Heart left ventricle (tissue), 16 donors: ENCODE measurements around the gene DNM2. TPM values are rescaled to one million over a fixed set of nuclear protein-coding genes. Genes with fewer than 3 reads are reported as not detected.

Experiments
- ATAC-seq, 4 donors: fragments of 200-7000 bp; cut with Tn5 transposase; one replicate each; pipeline ENCODE4 v1.9.1; 2020 to 2022; ENCODE audit warnings: moderate library complexity in 4 of 4, mild to moderate bottlenecking in 3 of 4, moderate number of reproducible peaks in 1 of 4
- DNase-seq, 5 donors: peaks; one replicate each; pipeline ENCODE4 v3.0.0-alpha.2; 2020
- H3K27ac ChIP-seq, 12 donors: fragments of 200-600 bp; sonication (generic) in 4 of 12; one replicate each; pipeline versions ENCODE4 v1.5.0 to v1.8.0; 2016 to 2022; ENCODE audit warnings: mild to moderate bottlenecking in 2 of 12
- H3K27me3 ChIP-seq, 9 donors: fragments of 200-600 bp; sonication (generic) in 2 of 9; one replicate each; pipeline versions ENCODE4 v1.5.1 to v1.8.0; 2016 to 2022; ENCODE audit warnings: mild to moderate bottlenecking in 3 of 9
- H3K36me3 ChIP-seq, 9 donors: fragments of 200-600 bp; sonication (generic) in 2 of 9; one replicate each; pipeline versions ENCODE4 v1.5.0 to v1.8.0; 2018 to 2022; ENCODE audit warnings: mild to moderate bottlenecking in 2 of 9
- H3K4me1 ChIP-seq, 12 donors: fragments of 200-600 bp; sonication (generic) in 4 of 12; one replicate each; pipeline versions ENCODE4 v1.5.0 to v1.8.0; 2016 to 2022; ENCODE audit warnings: mild to moderate bottlenecking in 3 of 12
- H3K4me3 ChIP-seq, 12 donors: fragments of 200-600 bp; sonication (generic) in 4 of 12; one replicate each; pipeline versions ENCODE4 v1.5.0 to v1.8.0; 2017 to 2022; ENCODE audit warnings: mild to moderate bottlenecking in 9 of 12, moderate library complexity in 4 of 12
- H3K9me3 ChIP-seq, 12 donors: fragments of 200-600 bp; sonication (generic) in 4 of 12; one replicate each; pipeline versions ENCODE4 v1.5.0 to v1.8.0; 2016 to 2022; ENCODE audit warnings: mild to moderate bottlenecking in 1 of 12
- POLR2A ChIP-seq, 2 donors: fragments of 450-650 bp; IDR thresholded peaks; one replicate each; pipeline ENCODE4 v1.6.1; 2017; ENCODE audit warnings: antibody characterized with exemption in 2 of 2, mild to moderate bottlenecking in 2 of 2, moderate library complexity in 2 of 2
- WGBS, 4 donors: extraction: QIAGEN DNeasy Blood & Tissue Kit in 2 of 4; methylation state at CpG; one replicate each; pipeline versions ENCODE4 v1.1.5 to v1.1.7; 2013 to 2018; 5-methylcytosine and 5-hydroxymethylcytosine counted together
- intact Hi-C, 10 donors: fragments of 100-400 bp; cut with DNase I; formaldehyde crosslinking; loops; one replicate each; pipeline versions ENCODE4 v1.11.1 to v1.14.2; 2022
- polyA plus RNA-seq, 2 donors: library from polyadenylated mRNA; stranded (reverse); fragments of 200-250 nt; gene quantifications; one replicate each; pipeline ENCODE4 v1.2.3, GENCODE V29; 2013
- total RNA-seq, 9 donors: library from RNA; depleted of rRNA in 2 of 9; stranded (reverse); fragments of >200 nt in 2 of 9; fragmentation: NEBNext Ultra II Directional in 3 of 9; extraction: Animal tissue kit (Norgen Biotek cat#: 25700) in 3 of 9; gene quantifications; one replicate each; pipeline versions ENCODE4 v1.1.0 to v1.2.4, GENCODE V29; 2016 to 2023
- TF ChIP-seq, protein P1 (sequence below), 12 donors: fragments of 200-600 bp; sonication (generic) in 4 of 12; IDR thresholded peaks; one replicate each; pipeline versions ENCODE4 v1.5.0 to v1.8.0; 2018 to 2022; ENCODE audit warnings: antibody characterized with exemption in 12 of 12, mild to moderate bottlenecking in 5 of 12
- donor health status: ischemic (EF 13 %, LVEDD 7.1; RV severe dilation, severe dysfunction).
- donor health status: healthy with polysubstance abuse.
- donor health status: DM: no; HTN: yes; CAD: no.
- donor health status: DM: no; HTN: no; CAD: no.
- donor health status: ischemic (EF 25% LVEDD 6.9; RV normal size, moderate dysfunction).
- donor health status: ischemic (EF 25% LVEDD 5.7; RV mildly dilated, moderate dysfunction).
- donor health status: healthy.
- donor health status: DM: yes; HTN: yes; CAD: no.
- donor health status: ischemic (EF 35%, LVEDD 5.7; RV mildly dilated, moderate dysfunction).
- donor health status: nonischemic (EF 11% LVEDD 7.7; RV severe dilation, severe dysfunction).
- donor health status: DM: yes; HTN: yes; CAD: no.
- donor health status: PGD.
- donor health status: ischemic (EF 29% LVEDD 5.4; RV normal size, mild dysfunction).
- donor health status: nonischemic (EF 23%, LVEDD 6.1; RV moderate dilation, normal function).

DNM2 gene
- total and polyA plus RNA-seq, 11 donors = 98.9 to 204 (median 131) TPM

DNA sequence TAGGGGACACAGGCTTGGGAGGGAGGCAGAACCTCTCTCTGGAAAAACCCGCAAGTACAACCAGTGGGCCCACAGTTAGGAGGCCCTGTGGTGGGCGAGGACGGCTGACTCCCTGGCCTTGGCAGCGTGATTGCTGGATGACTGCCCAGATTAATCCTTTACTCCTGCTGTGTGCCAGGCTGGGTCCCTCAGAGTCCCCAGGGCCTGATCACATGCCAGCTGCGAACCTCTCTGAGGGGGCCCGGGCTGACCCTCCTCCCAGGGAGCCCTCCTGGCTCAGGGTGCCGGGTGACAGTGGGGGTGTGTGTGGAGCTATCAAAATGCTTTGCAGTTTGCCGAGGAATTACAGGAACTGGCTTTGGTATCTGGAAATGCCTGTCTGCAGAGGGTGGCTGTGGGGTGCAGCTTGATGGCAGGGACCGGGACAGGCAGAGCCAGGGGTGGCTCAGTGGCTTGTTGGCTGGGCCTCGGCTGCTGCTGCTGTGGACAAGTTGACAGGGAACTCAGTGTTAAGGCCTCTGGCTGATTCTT, 48.9 kb downstream of the DNM2 start:
- ATAC-seq (peak; percentile 33 to 41 (median 38)), DNase-seq (peak in 4 of 5 donors; percentile 53 to 64 (median 62))
- no peak for TF ChIP-seq POLR2A (IDR thresholded peaks at IDR 0.05)
- TF ChIP-seq, protein P1, sequence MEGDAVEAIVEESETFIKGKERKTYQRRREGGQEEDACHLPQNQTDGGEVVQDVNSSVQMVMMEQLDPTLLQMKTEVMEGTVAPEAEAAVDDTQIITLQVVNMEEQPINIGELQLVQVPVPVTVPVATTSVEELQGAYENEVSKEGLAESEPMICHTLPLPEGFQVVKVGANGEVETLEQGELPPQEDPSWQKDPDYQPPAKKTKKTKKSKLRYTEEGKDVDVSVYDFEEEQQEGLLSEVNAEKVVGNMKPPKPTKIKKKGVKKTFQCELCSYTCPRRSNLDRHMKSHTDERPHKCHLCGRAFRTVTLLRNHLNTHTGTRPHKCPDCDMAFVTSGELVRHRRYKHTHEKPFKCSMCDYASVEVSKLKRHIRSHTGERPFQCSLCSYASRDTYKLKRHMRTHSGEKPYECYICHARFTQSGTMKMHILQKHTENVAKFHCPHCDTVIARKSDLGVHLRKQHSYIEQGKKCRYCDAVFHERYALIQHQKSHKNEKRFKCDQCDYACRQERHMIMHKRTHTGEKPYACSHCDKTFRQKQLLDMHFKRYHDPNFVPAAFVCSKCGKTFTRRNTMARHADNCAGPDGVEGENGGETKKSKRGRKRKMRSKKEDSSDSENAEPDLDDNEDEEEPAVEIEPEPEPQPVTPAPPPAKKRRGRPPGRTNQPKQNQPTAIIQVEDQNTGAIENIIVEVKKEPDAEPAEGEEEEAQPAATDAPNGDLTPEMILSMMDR (IDR thresholded peaks at IDR 0.05) = no peak
- 20 to 36% (median 29%) methylated on average over 6 to 10 of the region's 10 CpGs for WGBS, 4 donors
- intact Hi-C loops = loop anchor here in 5 of 10 donors (5.0 kb wide), 2 partner anchors 49 to 96 kb away; partner anchors contain the start of gene DNM2 (in 3 of the 5)
- peaks cover 23 to 90% (median 84%) of the 10 kb centered on the region in 12 donors for H3K4me1 ChIP-seq
- peaks cover 0 to 38% (median 1%) of the 10 kb centered on the region in 9 donors for H3K36me3 ChIP-seq
- H3K4me3 ChIP-seq = no peak overlapping the region
- no peaks in the 10 kb centered on the region for H3K9me3 ChIP-seq
- no peaks in the 10 kb centered on the region for H3K27me3 ChIP-seq
- peak overlapping the region; percentile 70 to 97 (median 88) for H3K27ac ChIP-seq

DNA sequence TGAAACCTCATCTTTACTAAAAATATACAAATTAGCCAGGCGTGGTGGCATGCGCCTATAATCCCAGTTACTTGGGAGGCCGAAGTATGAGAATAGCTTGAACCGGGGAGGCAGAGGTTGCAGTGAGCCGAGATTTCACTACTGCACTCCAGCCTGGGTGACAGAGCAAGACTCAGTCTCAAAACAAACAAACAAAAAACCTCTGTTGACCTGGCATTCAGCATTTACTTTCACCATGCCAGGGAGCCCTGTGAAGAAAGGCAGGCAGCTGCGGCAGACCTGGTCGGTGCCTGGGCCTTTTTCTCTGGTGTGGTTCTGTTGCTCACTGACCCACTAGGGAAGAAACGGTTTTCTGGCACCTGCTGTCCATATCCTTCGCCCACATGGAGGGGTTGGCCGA, 49.8 kb downstream of the DNM2 start:
- no peak for ATAC-seq

DNA sequence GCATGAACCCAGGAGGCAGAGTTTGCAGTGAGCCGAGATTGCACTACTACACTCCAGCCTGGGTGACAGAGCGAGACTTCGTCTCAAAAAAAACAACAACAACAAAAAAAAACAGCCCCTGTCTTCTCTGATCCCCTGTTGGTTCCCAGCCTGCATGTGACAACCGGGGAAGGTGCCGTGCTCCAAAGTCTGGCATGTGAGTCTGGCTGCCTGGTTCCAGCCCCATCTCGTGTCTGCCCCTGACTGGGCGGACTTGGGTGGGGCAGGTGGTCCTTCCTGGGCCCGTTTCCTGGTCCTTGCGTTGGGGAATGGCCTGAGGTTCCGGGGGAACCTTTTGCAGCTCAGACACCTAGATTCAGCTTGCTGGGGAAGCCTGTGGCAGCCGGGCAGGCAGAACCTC, 50.5 kb downstream of the DNM2 start:
- H3K36me3 ChIP-seq = peaks cover 0 to 39% (median 9%) of the 10 kb centered on the region in 9 donors
- TF ChIP-seq, protein P1 (IDR thresholded peaks at IDR 0.05) = no peak
- TF ChIP-seq POLR2A (IDR thresholded peaks at IDR 0.05) = no peak
- WGBS, 4 donors = 44 to 55% (median 53%) methylated on average over 5 to 11 of the region's 11 CpGs
- peaks cover 21 to 74% (median 68%) of the 10 kb centered on the region in 12 donors for H3K4me1 ChIP-seq
- DNase-seq (peak in 1 of 5 donors; percentile 51), ATAC-seq (peak in 2 of 4 donors; percentile 28 to 33)
- intact Hi-C loops = loop anchor here in 9 of 10 donors (2.0 to 5.0 kb wide), 5 partner anchors 42 to 94 kb away; partner anchors contain the start of gene DNM2 (in 5 of the 9)
- no peak overlapping the region for H3K4me3 ChIP-seq
- no peaks in the 10 kb centered on the region for H3K9me3 ChIP-seq
- no peaks in the 10 kb centered on the region for H3K27me3 ChIP-seq
- peak overlapping the region in 11 of 12 donors; percentile 70 to 97 (median 89) for H3K27ac ChIP-seq

More for the DNA sequence above, 49.8 kb downstream of the DNM2 start:
- Histone ChIP-seq H3K9me3 (no peaks in the 10 kb centered on the region), H3K27ac (peak overlapping the region; percentile 47 to 97 (median 88)), H3K4me1 (peaks cover 21 to 81% (median 74%) of the 10 kb centered on the region in 12 donors), H3K27me3 (no peaks in the 10 kb centered on the region), H3K36me3 (peaks cover 0 to 40% (median 4%) of the 10 kb centered on the region in 9 donors), H3K4me3 (no peak overlapping the region)
- 71 to 84% (median 77%) methylated on average over 10 of the region's 10 CpGs for WGBS, 4 donors
- DNase-seq = no peak
- intact Hi-C loops = loop anchor here in 9 of 10 donors (2.0 to 5.0 kb wide), 5 partner anchors 41 to 95 kb away; partner anchors contain the start of gene DNM2 (in 5 of the 9)
- TF ChIP-seq POLR2A (IDR thresholded peaks at IDR 0.05) = no peak
- TF ChIP-seq, protein P1 (IDR thresholded peaks at IDR 0.05) = no peak

DNA sequence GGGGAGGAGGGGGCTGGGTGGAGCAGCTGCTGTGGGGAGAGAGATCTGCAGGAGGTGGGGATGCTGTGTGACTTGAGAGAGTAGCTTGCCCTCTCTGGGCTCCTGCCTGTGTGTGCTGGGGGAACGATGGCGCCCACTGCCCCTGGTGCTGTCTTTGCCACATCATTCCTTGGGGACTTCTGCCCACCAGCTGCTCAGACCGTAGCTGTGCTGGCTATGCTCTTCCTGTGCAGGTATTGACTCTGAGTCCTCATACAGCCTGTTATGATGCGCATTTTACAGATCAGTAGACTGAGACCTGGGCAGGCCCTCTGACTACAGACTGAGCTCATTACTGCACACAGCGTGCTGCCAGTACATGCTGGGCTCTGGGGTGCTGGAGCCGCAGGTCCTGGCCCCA, 51.1 kb downstream of the DNM2 start:
- Histone ChIP-seq H3K4me3 (peak overlapping the region in 2 of 12 donors; percentile 0 to 18), H3K4me1 (peaks cover 21 to 68% (median 62%) of the 10 kb centered on the region in 12 donors), H3K27ac (peak overlapping the region; percentile 70 to 97 (median 88)), H3K36me3 (peaks cover 2 to 44% (median 14%) of the 10 kb centered on the region in 9 donors), H3K9me3 (no peaks in the 10 kb centered on the region), H3K27me3 (no peaks in the 10 kb centered on the region)
- DNase-seq (no peak), ATAC-seq (peak in 1 of 4 donors; percentile 1)
- TF ChIP-seq POLR2A (IDR thresholded peaks at IDR 0.05) = no peak
- TF ChIP-seq, protein P1 (IDR thresholded peaks at IDR 0.05) = no peak
- 65 to 79% (median 72%) methylated on average over 3 to 6 of the region's 6 CpGs for whole genome bisulfite sequencing, 4 donors
- intact Hi-C loops = loop anchor here (1.0 to 5.0 kb wide), 8 partner anchors 42 to 95 kb away; partner anchors contain the start of gene DNM2 (in 6 of the 10)
